ENCODE measurements around the gene RPS19.

- TF ChIP-seq, protein P1, sequence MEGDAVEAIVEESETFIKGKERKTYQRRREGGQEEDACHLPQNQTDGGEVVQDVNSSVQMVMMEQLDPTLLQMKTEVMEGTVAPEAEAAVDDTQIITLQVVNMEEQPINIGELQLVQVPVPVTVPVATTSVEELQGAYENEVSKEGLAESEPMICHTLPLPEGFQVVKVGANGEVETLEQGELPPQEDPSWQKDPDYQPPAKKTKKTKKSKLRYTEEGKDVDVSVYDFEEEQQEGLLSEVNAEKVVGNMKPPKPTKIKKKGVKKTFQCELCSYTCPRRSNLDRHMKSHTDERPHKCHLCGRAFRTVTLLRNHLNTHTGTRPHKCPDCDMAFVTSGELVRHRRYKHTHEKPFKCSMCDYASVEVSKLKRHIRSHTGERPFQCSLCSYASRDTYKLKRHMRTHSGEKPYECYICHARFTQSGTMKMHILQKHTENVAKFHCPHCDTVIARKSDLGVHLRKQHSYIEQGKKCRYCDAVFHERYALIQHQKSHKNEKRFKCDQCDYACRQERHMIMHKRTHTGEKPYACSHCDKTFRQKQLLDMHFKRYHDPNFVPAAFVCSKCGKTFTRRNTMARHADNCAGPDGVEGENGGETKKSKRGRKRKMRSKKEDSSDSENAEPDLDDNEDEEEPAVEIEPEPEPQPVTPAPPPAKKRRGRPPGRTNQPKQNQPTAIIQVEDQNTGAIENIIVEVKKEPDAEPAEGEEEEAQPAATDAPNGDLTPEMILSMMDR (IDR thresholded peaks at IDR 0.05) = no peak
- no peak for TF ChIP-seq POLR2A (IDR thresholded peaks at IDR 0.05)
These were observed 49.0 kb upstream of the RPS19 start for GRCh38 chr19:41811036-41811435.

All from esophagus squamous epithelium (tissue), 4 donors.